PC-9 (cell line): ENCODE data around the gene KCNK13. TPM values are rescaled to one million over a fixed set of nuclear protein-coding genes. Genes with fewer than 3 reads are reported as not detected.

Source experiments
- BruUV-seq: library from RNA; stranded (reverse); fragments of 400-500 nt; replicated peaks from 2 replicates; lab custom pipeline; 2021; lab: Mats Ljungman, UMichigan
- CTCF ChIA-PET: fragments of 300-600 bp; sonication (Branson Sonifier 250); formaldehyde crosslinking; loops from one replicate; lab custom pipeline; 2022; ENCODE audit warnings: antibody characterized with exemption; lab: Charles Lee
- POLR2A ChIA-PET: fragments of 300-600 bp; sonication (Branson Sonifier 250); formaldehyde crosslinking; loops from one replicate; lab custom pipeline; 2022; ENCODE audit warnings: antibody characterized with exemption; ENCODE audit not compliant: unreplicated experiment; lab: Charles Lee
- DNase-seq, 2 experiments: peaks; one replicate each; pipeline versions ENCODE4 v3.0.0 to v3.0.0-alpha.2; 2015 to 2022; ENCODE audit warnings: mixed read lengths in 1 of 2
- H2AFZ ChIP-seq: fragments of 200-600 bp; sonication (generic); 2 replicates; pipeline ENCODE4 v1.8.1; 2017; ENCODE audit warnings: antibody characterized with exemption
- H3F3A ChIP-seq: fragments of 200-600 bp; sonication (generic); 2 replicates; pipeline ENCODE4 v1.8.1; 2017; ENCODE audit warnings: antibody characterized with exemption, mild to moderate bottlenecking, low read depth; ENCODE audit not compliant: insufficient read depth
- H3K27ac ChIP-seq: fragments of 200-600 bp; sonication (generic); 2 replicates; pipeline ENCODE4 v1.6.1; 2016; ENCODE audit warnings: mixed run types
- H3K27me3 ChIP-seq: fragments of 200-600 bp; sonication (generic); 2 replicates; pipeline ENCODE4 v1.6.1; 2016; ENCODE audit warnings: low read depth, mixed run types; ENCODE audit not compliant: insufficient read depth
- H3K36me3 ChIP-seq: fragments of 200-600 bp; sonication (generic); 2 replicates; pipeline ENCODE4 v1.6.1; 2016; ENCODE audit warnings: low read depth, mixed run types
- H3K4me1 ChIP-seq: fragments of 200-600 bp; sonication (generic); replicated peaks from 2 replicates; pipeline ENCODE4 v1.6.1; 2016; ENCODE audit warnings: mixed run types; ENCODE audit not compliant: insufficient read depth
- H3K4me2 ChIP-seq: fragments of 200-600 bp; sonication (generic); 2 replicates; pipeline ENCODE4 v1.6.1; 2017; ENCODE audit warnings: mixed run types
- H3K4me3 ChIP-seq: fragments of 200-600 bp; sonication (generic); 2 replicates; pipeline ENCODE4 v1.6.1; 2016; ENCODE audit warnings: mixed run types
- H3K79me2 ChIP-seq: fragments of 200-600 bp; sonication (generic); 2 replicates; pipeline ENCODE4 v1.6.1; 2017; ENCODE audit warnings: low read depth, mixed run types
- H3K9me2 ChIP-seq: fragments of 200-600 bp; sonication (generic); 2 replicates; pipeline ENCODE4 v1.8.1; 2017; ENCODE audit warnings: mild to moderate bottlenecking; ENCODE audit not compliant: insufficient read depth
- H3K9me3 ChIP-seq: fragments of 200-600 bp; sonication (generic); 2 replicates; pipeline ENCODE4 v1.8.1; 2016; ENCODE audit warnings: low read depth; ENCODE audit not compliant: insufficient read depth
- H4K20me1 ChIP-seq: fragments of 200-600 bp; sonication (generic); 2 replicates; pipeline ENCODE4 v1.8.1; 2017; ENCODE audit not compliant: insufficient read depth
- CTCF ChIP-seq: fragments of 200-600 bp; sonication (generic); conservative IDR thresholded peaks from 2 replicates; pipeline ENCODE4 v1.6.1; 2017; ENCODE audit warnings: mixed run types, antibody characterized with exemption, mild to moderate bottlenecking, moderate library complexity
- EZH2 ChIP-seq: fragments of 200-600 bp; sonication (generic); IDR thresholded peaks from 2 replicates; pipeline ENCODE4 v1.8.0; 2017; ENCODE audit warnings: antibody characterized with exemption, low read depth
- intact Hi-C: fragments of 100-400 bp; cut with micrococcal nuclease; formaldehyde crosslinking; loops from one replicate; pipeline ENCODE4 v1.10.0; 2022; ENCODE audit not compliant: unreplicated experiment
- total RNA-seq: library from RNA; stranded (reverse); gene quantifications from 2 replicates; pipeline ENCODE4 v1.2.3, GENCODE V29; 2021

Gene KCNK13
- total RNA-seq, 1 experiment from 2014 or later, result not detected

- H3K4me3 ChIP-seq, result no peak overlapping the region
- H3K4me1 ChIP-seq, result no peaks in the 10 kb centered on the region
- no TSS peak for BruUV-seq
- H3K9me3 ChIP-seq, result no peaks in the 10 kb centered on the region
- no peaks in the 10 kb centered on the region for H3K36me3 ChIP-seq
- no peak overlapping the region for H3K27ac ChIP-seq
- POLR2A ChIA-PET, result no interaction called here
- H4K20me1 ChIP-seq, result no peaks in the 10 kb centered on the region
- H3K27me3 ChIP-seq, result no peaks in the 10 kb centered on the region
- no peaks in the 10 kb centered on the region for H3K79me2 ChIP-seq
- H2AFZ ChIP-seq, result no peak overlapping the region
- H3K9me2 ChIP-seq, result no peaks in the 10 kb centered on the region
- H3K4me2 ChIP-seq, result no peak overlapping the region
- no peak for DNase-seq
- H3F3A ChIP-seq, result no peaks in the 10 kb centered on the region
- intact Hi-C loops, result no loop called here
- TF ChIP-seq EZH2 (no peak), CTCF (no peak)
- CTCF ChIA-PET, result no interaction called here
Observed at GRCh38 chr14:90049390-90049789, 12.4 kb upstream of the KCNK13 start.

DNA sequence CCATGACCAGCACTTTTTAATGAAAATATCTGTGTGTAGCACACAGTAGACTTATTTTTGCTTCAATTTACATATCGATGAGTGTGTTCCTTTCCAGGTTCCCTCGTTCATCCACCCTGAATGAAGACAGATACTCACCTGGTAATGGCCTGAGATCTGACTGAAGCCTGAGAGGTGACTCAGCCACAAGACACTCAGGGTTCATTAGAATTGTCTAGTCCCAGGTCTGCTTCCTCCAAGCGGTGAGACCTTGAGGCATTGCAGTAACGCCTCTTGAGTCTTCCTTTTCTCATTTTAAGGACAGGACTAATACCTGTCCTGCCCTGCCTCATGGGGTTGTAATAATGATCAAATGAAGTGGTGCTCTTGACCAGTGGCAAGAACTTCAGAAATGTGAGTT, 11.5 kb upstream of the KCNK13 start:
- Histone ChIP-seq H3K27me3 (no peaks in the 10 kb centered on the region), H3F3A (no peaks in the 10 kb centered on the region), H3K4me3 (no peak overlapping the region), H3K4me2 (no peak overlapping the region), H4K20me1 (no peaks in the 10 kb centered on the region), H2AFZ (no peak overlapping the region), H3K36me3 (no peaks in the 10 kb centered on the region), H3K9me2 (no peaks in the 10 kb centered on the region), H3K4me1 (no peaks in the 10 kb centered on the region), H3K9me3 (no peaks in the 10 kb centered on the region), H3K79me2 (no peaks in the 10 kb centered on the region), H3K27ac (no peak overlapping the region)
- intact Hi-C loops, result no loop called here
- no TSS peak for BruUV-seq
- ChIA-PET CTCF (no interaction called here), POLR2A (no interaction called here)
- DNase-seq, result no peak
- TF ChIP-seq CTCF (no peak), EZH2 (no peak)

- Histone ChIP-seq H3F3A (no peaks in the 10 kb centered on the region), H4K20me1 (no peaks in the 10 kb centered on the region), H3K4me3 (no peak overlapping the region), H3K9me3 (no peaks in the 10 kb centered on the region), H3K27me3 (no peaks in the 10 kb centered on the region), H3K27ac (no peak overlapping the region), H3K4me1 (no peaks in the 10 kb centered on the region), H2AFZ (no peak overlapping the region), H3K9me2 (no peaks in the 10 kb centered on the region), H3K36me3 (no peaks in the 10 kb centered on the region), H3K4me2 (no peak overlapping the region), H3K79me2 (no peaks in the 10 kb centered on the region)
- ChIA-PET CTCF (no interaction called here), POLR2A (no interaction called here)
- no peak for TF ChIP-seq CTCF
- TF ChIP-seq EZH2, result no peak
- intact Hi-C loops, result no loop called here
- DNase-seq, result no peak
- no TSS peak for BruUV-seq
Observed at GRCh38 chr14:90053044-90053443, 8.8 kb upstream of the KCNK13 start.
